Amygdala (tissue), 56 donors: ENCODE data around the gene PIEZO1.

ENCODE experiments used
- DNase-seq, 56 donors: peaks; one replicate each; lab custom pipeline; 2025; lab: John Stamatoyannopoulos, UW

Gene PIEZO1

DNA sequence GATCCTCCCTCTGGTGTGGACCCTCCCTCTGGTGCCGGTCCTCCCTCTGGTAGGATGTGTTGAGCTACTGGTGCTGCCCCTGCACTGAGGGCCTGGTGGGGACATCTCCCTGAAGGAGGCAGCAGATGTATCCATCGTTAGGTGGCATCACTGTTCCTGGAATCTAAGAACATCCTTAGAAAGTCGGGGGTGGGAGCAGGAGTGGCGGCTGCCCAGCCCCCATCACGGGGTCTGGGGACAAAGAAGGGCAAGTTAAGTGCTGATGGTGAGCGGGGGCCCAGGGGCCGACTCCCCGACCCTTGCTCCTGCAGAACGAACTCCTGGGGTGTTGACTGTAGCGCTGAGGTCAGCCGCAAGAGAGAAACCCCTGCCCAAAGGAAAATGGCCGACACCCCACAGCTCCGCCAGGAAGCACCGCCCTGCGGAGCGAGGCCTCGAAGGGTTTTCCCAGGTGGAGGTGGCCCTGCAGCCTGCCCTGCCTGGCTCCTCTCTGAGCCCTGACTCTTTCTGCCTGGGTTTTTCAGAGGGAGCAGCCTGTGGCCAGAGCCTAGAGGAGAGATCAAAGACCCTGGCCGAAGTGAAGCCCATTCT is 73.2 kb downstream of the PIEZO1 start:
- no peak for DNase-seq

DNA sequence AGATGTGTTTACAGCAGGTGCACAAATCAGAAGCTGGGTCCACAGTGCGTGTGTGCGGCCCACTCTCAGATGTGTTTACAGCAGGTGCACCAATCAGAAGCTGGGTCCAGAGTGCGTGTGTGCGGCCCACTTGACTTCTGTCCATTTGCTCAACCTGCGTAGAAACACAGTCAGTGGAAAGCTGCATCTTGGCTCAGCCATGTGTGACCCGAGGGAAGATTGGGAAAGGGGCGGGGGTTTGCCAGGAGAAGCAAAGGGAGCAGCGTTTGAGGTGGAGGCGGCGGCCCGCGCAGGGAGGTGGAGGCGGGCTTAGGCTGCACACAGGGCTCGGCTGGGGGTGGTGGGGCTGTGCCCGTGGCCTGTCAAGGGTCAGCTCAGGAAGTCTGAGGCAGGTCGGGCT is 74.5 kb downstream of the PIEZO1 start:
- DNase-seq = no peak

DNA sequence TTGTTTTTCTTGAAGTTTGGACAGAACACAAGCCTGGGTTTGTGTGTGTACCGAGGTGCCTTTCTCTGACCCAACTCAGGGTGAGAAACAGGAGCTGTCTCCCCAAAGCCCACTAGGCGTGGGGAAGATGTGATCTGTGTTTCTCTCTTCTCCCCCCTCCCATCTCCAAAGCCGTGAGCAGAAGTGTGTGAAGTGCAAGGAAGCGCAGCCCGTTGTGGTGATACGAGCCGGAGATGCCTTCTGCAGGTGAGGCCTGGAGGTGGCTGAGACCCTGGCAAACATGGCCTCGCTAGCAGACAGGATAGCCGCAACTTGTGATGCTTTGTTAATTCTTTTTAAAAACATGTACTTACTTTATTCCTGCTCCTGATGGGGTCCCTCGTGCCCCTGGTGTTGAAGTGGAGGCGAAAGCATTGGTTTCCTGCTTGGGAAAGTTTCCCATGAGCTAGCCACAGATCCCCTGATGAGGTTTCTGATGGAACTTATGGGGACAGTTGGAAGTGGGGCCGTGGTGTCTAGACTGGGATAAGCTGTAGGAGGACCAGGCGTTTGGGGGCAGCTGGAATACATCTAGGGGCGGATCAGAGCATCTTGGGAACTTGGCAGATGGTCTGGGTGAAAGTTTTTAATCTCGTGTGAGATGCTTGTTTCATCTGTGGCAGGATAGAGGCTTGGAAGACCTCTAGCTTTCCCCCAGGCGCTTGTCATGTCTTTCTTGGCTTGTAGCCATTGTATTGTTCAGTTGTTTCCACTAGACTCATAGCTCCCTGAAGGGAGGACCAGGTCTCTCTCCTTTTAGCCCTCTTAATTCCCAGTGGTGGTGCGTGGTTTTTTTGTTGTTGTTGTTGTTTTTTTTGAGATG is 77.8 kb downstream of the PIEZO1 start:
- DNase-seq = no peak

- DNase-seq = peak in 54 of 56 donors; percentile 30 to 91 (median 74)
These were observed 78.6 kb downstream of the PIEZO1 start, which contains the start of the genes CTU2 and RNF166 for GRCh38 chr16:88706229-88706964. Gene CTU2 (plus strand): TSS chr16:88706503. CDS start chr16:88706531, 28 bp downstream. Gene RNF166 (minus strand): TSS chr16:88706408. CDS start chr16:88706325, 83 bp downstream.

- DNase-seq = peak in 2 of 56 donors; percentile 25 to 47
These were observed 79.2 kb downstream of the PIEZO1 start for GRCh38 chr16:88705801-88706228.

- peak in 18 of 56 donors; percentile 11 to 46 (median 27) for DNase-seq
These were observed 79.8 kb downstream of the PIEZO1 start for GRCh38 chr16:88705076-88705684.

- DNase-seq = peak in 37 of 56 donors; percentile 12 to 67 (median 37)
These were observed 81.3 kb downstream of the PIEZO1 start for GRCh38 chr16:88703486-88704309.

GRCh38 chr16:88702371-88703210 is 82.4 kb downstream of the PIEZO1 start:
- no peak for DNase-seq

DNA sequence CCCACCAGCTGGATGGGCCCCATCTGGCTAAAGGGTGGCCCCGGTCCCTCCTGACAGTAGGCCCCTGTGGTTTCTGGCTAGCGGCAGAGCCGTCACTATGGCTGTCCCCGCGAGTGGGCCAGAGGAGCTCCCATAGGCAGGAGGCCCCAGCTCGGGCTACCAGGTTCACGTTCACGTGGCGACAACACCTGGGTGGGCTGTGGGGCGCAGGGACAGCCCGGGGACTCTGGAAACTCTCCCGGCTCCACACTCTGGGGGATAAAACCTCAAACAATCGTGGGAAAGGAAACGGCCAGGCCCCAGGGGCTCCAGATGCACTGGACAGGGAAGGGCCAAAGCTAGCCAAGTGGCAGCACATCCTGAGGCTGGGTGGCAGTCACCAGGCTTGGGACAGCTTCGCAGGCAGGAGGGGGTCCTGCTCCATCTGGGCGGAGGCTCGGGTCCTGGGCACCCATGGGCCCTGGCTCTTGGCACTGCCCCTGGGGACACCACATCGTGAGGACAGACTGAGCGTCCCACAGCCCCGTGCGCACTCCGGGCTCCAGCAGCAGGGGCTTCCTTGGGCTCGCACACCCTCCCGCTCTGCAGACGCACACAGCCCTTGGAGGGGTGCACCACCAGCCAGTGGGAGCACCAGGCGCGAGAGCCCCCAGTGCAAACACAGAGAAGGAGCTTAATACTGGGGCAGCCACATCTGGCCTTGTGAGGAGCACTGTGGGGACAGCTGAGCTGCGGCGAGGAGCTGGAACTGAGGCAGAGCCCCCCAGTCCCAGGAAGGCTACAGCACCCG is 83.2 kb downstream of the PIEZO1 start:
- DNase-seq = no peak

DNA sequence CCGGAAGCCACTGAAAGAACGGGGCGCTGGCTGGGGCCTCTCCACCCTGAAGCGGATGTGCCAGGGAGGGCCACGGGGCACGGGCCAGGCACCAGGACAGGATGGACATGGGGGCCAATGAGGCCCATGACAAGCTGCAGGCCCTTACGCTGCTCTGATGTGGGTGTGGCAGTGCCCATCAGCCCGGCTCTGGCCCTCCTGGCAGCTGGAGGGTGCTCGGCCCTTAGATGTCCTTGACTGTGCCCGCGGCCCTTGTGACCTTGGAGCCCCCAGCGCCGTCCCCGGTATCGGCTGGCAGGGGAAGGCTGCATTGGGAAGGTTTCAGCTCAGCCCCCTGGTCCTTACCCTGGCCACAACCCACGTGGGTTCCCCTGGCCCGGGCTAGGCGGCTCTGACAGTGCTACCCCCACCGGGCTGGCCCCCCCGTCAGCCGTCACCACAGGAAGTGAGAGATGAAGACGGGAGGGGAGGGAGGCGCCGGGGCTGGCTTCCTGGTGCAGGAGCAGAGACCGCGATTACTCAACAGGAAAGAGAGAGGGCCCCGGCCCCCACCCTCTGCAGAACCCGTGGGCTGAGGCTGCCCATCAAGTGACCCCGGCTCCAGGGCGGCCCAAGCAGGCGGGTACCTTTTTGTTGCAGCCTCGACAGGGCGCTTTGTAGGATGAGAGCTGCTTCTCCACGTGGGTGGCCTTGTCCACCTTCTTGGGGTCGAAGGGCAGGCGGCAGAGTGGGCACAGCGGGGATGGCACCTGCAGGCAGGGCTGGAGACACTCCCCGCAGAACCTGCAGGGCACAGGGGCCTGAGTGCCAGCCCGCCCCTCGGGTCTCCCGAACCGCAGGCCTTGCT is 84.2 kb downstream of the PIEZO1 start:
- peak in 40 of 56 donors; percentile 3 to 72 (median 44) for DNase-seq

DNA sequence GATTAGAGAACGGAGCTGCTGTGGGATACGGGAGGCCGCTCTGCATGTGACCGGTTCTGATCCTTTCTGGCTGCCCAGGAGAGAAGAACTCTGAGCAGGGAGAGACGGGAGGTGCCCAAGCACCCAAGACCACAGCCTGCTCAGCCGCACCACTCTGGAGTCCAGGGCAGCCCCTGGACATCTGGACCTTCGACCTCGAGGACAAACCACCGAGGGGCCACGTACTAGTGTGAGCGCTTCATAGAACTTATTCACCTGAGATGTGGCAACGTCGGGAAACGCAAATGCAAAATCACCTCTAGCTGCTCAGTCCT is 84.7 kb downstream of the PIEZO1 start:
- DNase-seq = no peak

DNA sequence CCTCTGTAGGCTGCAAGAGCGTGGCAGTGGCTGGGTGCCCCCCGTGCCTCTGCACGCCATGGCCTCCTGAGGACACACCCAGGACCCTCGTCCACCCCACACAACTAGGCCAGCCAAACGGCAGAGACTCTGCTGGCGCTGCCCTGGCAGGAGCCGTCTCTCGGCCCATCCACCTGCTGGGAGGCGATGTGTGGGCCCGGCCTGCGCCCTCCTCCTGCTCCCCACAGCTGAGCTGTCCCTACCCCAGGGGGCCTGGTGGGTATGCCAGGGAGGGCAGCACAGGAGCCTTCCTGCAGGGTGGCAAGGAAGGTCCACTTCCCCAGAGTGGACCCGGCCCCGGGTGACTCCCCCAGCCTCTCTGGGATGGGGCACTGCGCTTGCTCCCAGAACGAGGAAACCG is 85.8 kb downstream of the PIEZO1 start:
- DNase-seq = no peak

- no peak for DNase-seq
These were observed 86.4 kb downstream of the PIEZO1 start for GRCh38 chr16:88698646-88699045.

DNA sequence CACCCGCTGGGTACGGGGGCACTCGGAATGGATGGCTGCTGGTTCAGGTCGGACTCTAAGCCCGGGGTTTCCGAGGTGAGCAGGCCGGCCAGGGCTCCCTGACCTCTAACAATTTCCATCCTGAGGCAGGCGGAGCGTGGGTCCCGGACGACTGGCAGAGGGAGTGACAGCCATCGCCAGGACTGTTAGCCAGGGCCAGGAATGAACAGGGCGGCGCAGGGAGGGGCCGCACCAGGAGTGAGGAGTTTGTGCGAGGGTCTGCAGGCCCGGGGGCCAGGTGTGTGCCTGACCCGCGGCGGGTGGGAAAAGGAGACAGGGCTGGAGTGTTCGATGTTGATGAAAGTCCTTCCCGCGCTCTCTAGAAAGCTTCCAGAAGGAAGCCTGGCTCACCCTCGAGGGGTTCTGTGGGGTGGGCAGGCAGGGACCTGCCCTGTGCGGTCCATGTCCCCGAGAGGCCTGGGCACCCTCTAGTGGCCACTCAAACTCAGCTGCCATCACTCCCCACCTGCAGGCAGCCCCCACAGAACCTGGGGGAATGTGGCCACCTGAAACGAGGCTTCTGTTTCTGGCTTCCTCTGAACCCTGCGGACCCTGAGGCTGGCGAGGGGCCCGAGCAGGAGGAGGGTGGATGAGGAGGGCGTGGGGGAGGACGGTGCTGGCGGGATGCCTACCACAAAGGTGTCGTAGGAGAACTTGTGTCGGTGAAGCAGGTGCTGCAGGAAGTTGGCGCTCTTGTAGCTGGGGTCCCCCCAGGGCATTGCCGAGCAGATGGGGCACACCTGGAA is 87.0 kb downstream of the PIEZO1 start:
- DNase-seq = no peak

DNA sequence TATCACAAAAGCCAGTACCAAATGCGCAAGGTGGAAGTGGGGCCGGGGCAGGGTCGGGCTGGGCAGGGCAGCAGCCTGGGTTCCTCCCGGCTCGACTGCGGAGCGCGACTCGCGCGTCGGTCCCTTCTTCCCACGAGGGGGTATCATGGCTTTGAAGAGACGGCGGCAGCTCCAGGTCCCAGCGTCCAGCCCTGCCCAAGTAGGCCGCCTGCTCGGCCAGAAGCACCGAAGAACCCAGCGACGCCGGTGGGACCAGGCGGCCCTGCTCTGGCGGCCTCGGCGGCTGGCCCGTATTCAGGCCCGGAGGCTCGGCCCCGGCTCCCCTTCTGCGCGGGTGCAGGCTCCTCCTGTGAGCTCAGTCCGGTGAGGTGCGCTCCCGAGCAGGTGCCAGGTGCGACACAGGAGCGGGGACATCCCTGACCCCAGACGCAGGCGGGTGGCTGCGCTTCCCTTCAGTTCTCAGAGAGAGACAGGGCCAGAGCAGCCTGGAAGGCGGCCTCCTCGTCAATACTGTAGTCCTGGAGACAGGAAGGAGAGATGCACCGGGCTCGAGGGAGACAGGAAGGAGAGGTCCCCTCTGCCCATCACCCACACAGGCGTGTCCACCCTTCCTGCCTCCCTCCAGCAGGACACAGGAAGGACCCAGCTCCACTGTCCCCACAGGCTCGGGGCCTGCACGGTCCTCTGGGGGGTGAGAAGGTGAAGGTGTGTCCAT is 87.7 kb downstream of the PIEZO1 start:
- DNase-seq = no peak

- no peak for DNase-seq
These were observed 88.6 kb downstream of the PIEZO1 start for GRCh38 chr16:88696441-88696840.
